Fibroblast of pulmonary artery (primary cell): ENCODE data around the gene DCTN2.

Experiments
- DNase-seq: peaks from one replicate; pipeline ENCODE4 v3.0.0-alpha.2; 2010; ENCODE audit warnings: low read depth
- H3K4me3 ChIP-seq: replicated peaks from 2 replicates; pipeline ENCODE4 v1.5.1; 2011; ENCODE audit warnings: low read depth, mild to moderate bottlenecking, control low read depth, low read length, moderate library complexity
- TF ChIP-seq, protein P1 (sequence below): IDR thresholded peaks from 2 replicates; pipeline ENCODE4 v1.5.1; 2011; ENCODE audit warnings: mild to moderate bottlenecking, control low read depth, low read length, inconsistent platforms; ENCODE audit errors: missing control alignments

The DCTN2 gene

DNA sequence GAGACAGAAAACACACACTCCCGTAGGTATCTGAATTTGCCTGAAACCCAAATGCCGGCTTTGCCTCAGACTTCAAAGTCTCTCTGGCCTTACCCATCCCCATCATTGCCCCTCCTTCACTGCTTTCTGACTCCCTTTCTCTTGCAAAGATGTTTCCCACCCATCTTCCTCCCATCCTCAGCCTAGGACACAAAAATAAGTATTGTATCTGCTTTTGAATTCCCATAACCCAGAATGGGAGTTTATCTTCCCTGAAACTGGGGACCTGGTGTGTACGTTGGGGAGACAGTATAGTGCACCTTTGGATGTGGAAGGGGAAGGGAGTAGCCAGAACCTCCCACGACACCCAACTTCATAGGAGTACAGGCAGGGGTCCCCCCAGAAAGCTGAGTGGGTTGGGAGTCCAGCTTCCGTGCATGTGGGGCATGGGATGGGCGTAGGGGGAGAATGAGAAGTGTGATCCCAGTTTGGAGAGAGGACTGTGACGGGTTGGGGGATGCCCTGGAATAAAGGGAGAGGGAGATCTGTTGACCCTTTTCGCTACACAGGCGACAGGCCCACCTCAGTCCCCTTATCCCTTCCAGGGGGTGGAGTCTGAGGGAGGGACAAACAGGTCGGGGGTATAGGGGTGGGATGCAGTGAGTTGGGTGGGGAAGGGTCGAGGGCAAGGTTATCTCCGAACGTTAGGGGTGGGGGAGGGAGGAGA, 2.4 kb upstream of the DCTN2 start:
- no peak overlapping the region for H3K4me3 ChIP-seq
- DNase-seq, result no peak
- TF ChIP-seq, protein P1, sequence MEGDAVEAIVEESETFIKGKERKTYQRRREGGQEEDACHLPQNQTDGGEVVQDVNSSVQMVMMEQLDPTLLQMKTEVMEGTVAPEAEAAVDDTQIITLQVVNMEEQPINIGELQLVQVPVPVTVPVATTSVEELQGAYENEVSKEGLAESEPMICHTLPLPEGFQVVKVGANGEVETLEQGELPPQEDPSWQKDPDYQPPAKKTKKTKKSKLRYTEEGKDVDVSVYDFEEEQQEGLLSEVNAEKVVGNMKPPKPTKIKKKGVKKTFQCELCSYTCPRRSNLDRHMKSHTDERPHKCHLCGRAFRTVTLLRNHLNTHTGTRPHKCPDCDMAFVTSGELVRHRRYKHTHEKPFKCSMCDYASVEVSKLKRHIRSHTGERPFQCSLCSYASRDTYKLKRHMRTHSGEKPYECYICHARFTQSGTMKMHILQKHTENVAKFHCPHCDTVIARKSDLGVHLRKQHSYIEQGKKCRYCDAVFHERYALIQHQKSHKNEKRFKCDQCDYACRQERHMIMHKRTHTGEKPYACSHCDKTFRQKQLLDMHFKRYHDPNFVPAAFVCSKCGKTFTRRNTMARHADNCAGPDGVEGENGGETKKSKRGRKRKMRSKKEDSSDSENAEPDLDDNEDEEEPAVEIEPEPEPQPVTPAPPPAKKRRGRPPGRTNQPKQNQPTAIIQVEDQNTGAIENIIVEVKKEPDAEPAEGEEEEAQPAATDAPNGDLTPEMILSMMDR, result no peak

DNA sequence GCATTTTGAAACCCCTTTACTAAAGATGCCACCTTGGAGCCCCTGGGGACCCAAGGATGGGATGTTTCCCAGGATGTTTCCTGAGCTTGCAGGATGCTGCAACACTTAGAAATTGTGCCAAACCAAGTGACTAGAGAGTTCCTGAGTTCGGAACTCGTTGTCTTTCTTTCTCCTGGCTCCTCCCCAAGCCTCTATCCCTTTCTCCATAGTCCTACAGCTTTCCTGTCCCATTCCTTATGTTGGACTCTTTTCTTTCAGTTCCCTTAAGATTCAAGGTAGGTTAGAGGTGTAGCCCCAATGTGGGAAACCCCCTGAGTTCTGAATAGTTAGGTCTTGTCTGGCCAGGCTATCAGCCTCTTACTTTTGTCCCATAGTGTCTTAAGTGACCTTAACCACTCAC, 1.5 kb upstream of the DCTN2 start:
- TF ChIP-seq, protein P1, result no peak
- no peak overlapping the region for H3K4me3 ChIP-seq
- no peak for DNase-seq

DNA sequence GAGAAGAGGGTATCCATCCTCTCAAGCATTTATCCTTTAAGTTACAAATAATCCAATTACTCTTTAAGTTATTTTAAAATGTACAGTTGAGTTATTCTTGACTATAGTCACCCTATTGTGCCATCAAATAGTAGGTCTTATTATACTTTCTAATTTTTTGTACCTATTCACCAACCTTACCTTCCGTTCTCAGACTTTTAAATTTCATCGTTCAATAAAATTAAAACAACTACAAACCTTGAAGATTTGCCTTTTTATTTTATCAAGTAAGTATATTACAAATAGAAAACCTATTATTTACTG, 972 bp upstream of the DCTN2 start:
- no peak overlapping the region for H3K4me3 ChIP-seq
- TF ChIP-seq, protein P1, result no peak
- no peak for DNase-seq

DNA sequence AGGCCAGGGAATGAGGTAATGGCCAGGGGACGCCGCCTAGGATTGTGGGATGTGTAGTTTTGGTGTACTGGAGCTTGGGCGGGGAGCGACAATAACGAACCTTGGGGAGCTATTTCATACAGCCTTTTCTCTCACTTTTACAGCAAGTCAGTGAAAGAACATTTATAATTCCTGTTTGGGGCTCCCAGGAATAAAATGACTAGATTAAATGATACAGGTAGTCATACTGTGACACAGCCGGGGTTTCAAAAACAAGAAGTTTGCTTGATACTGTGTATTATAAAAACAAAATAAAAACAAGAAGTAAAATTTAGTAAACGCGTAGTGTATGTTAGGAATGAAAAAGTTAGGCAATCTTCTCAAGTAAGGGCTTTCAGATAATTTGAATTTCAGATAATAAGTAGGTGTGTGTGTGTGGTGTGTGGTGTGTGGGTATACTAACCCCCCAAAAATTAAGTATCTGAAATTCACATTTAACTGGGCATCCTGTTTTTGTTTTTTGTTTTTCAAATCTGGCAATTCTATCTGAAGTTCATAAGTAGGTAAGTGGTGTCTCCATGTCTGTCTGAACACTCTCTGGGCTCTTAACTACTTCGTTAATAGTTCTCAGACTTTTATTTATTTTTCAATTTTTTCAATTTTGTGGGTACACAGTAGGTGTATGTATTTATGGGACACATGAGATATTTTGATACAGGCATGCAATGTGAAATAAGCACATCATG, 458 bp upstream of the DCTN2 start:
- TF ChIP-seq, protein P1, result no peak
- DNase-seq, result no peak
- H3K4me3 ChIP-seq, result peak overlapping the region; percentile 89

DNA sequence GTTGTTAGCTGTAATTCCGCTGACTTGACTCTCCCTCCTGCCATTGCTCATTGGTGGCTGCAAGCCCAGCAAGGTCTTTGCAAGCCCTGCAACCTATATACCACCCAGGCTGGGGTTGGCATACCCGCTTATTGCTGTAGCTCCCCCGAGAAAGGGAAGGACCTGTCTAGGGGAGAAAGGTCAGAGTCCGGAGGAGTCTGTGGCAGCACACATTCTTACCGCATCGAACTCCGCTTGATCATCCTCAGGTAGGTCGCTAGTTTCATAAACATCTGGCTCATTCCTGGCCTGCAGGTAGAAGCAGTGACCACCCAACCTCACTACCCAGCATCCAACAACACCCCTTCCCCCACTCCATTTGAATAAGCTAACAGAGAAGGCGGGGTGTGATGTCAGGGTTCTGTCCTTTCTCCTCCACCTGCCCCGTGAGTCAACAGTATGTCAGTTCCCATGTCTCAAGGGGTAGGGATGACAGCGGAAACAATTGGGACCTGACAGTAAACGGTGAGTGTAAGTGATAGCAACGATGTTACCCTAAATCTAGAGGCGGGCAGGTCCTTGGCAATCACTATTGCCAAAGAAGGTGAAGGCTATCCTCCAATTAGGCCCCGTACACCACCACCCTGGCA, 1.1 kb downstream of the DCTN2 start:
- TF ChIP-seq, protein P1, result no peak
- H3K4me3 ChIP-seq, result peak overlapping the region; percentile 89
- DNase-seq, result no peak

- DNase-seq, result no peak
- no peak overlapping the region for H3K4me3 ChIP-seq
- TF ChIP-seq, protein P1, result no peak
Measured at GRCh38 chr12:57543581-57543980, 3.4 kb downstream of the DCTN2 start.
